Astrocyte (in vitro differentiated cells and primary cell): Measurements from ENCODE around the gene CFAP73. TPM values are rescaled to one million over a fixed set of nuclear protein-coding genes. Genes with fewer than 3 reads are reported as not detected.

ENCODE experiments used
- DNase-seq: peaks from one replicate; pipeline ENCODE4 v3.0.0-alpha.2; 2010; ENCODE audit warnings: low read depth
- FAIRE-seq: peaks from 2 replicates; lab custom pipeline; 2011; peaks lifted over from hg19 to GRCh38; lab: Jason Lieb, UNC
- H2AFZ ChIP-seq: 2 replicates; pipeline ENCODE4 v1.6.0; 2012; ENCODE audit warnings: low read depth, low read length, inconsistent platforms
- H3K27ac ChIP-seq: 2 replicates; pipeline ENCODE4 v1.5.1; 2011; ENCODE audit warnings: low read depth, low read length, inconsistent platforms
- H3K27me3 ChIP-seq: 2 replicates; pipeline ENCODE4 v1.6.0; 2011; ENCODE audit warnings: low read length, inconsistent platforms; ENCODE audit not compliant: insufficient read depth
- H3K36me3 ChIP-seq: 2 replicates; pipeline ENCODE4 v1.5.1; 2011; ENCODE audit warnings: low read length, inconsistent platforms; ENCODE audit not compliant: insufficient read depth
- H3K4me1 ChIP-seq: 2 replicates; pipeline ENCODE4 v1.5.1; 2011; ENCODE audit warnings: low read length, inconsistent platforms; ENCODE audit not compliant: insufficient read depth
- H3K4me2 ChIP-seq: 2 replicates; pipeline ENCODE4 v1.6.0; 2012; ENCODE audit warnings: low read length, inconsistent platforms
- H3K4me3 ChIP-seq: 2 replicates; pipeline ENCODE4 v1.5.1; 2011; ENCODE audit warnings: low read depth, mild to moderate bottlenecking, low read length, inconsistent platforms; ENCODE audit not compliant: insufficient read depth
- H3K79me2 ChIP-seq: 2 replicates; pipeline ENCODE4 v1.6.0; 2012; ENCODE audit warnings: mild to moderate bottlenecking, low read length, inconsistent platforms; ENCODE audit not compliant: insufficient read depth
- H3K9ac ChIP-seq: 2 replicates; pipeline ENCODE4 v1.6.0; 2012; ENCODE audit warnings: mild to moderate bottlenecking, low read length, inconsistent platforms
- H3K9me3 ChIP-seq: 2 replicates; pipeline ENCODE4 v1.5.1; 2012; ENCODE audit warnings: low read depth, mild to moderate bottlenecking, low read length, inconsistent platforms; ENCODE audit not compliant: insufficient read depth
- H4K20me1 ChIP-seq: 2 replicates; pipeline ENCODE4 v1.6.0; 2012; ENCODE audit warnings: low read length, inconsistent platforms; ENCODE audit not compliant: insufficient read depth
- H3K27ac Mint-ChIP-seq: one replicate; pipeline ENCODE4 v1.8.0; 2021; ENCODE audit warnings: mild to moderate bottlenecking, mixed read lengths; ENCODE audit not compliant: unreplicated experiment
- H3K27me3 Mint-ChIP-seq: one replicate; pipeline ENCODE4 v1.8.0; 2021; ENCODE audit warnings: low read depth, mixed read lengths; ENCODE audit not compliant: unreplicated experiment
- H3K36me3 Mint-ChIP-seq: one replicate; pipeline ENCODE4 v1.8.0; 2021; ENCODE audit warnings: low read depth, mixed read lengths; ENCODE audit not compliant: unreplicated experiment
- H3K4me1 Mint-ChIP-seq: one replicate; pipeline ENCODE4 v1.8.0; 2021; ENCODE audit warnings: low read depth, mixed read lengths; ENCODE audit not compliant: unreplicated experiment
- H3K4me3 Mint-ChIP-seq: one replicate; pipeline ENCODE4 v1.8.0; 2021; ENCODE audit warnings: mild to moderate bottlenecking, moderate library complexity, mixed read lengths; ENCODE audit not compliant: unreplicated experiment
- H3K9me3 Mint-ChIP-seq: one replicate; pipeline ENCODE4 v1.8.0; 2021; ENCODE audit warnings: mild to moderate bottlenecking, mixed read lengths; ENCODE audit not compliant: unreplicated experiment
- EZH2 ChIP-seq: IDR thresholded peaks from 2 replicates; pipeline ENCODE4 v1.6.1; 2012; ENCODE audit warnings: mild to moderate bottlenecking, low read length, inconsistent platforms; ENCODE audit not compliant: insufficient read depth
- total RNA-seq: library from RNA; stranded (reverse); gene quantifications from 2 replicates; pipeline ENCODE4 v1.2.1, GENCODE V29; 2021
- TF ChIP-seq, protein P1 (sequence below): IDR thresholded peaks from 2 replicates; pipeline ENCODE4 v1.5.1; 2011; ENCODE audit warnings: low read depth, mild to moderate bottlenecking, inconsistent platforms, low read length, moderate library complexity; ENCODE audit not compliant: insufficient read depth

CFAP73 gene
- total RNA-seq, 1 donor from 2014 or later: not detected

DNA sequence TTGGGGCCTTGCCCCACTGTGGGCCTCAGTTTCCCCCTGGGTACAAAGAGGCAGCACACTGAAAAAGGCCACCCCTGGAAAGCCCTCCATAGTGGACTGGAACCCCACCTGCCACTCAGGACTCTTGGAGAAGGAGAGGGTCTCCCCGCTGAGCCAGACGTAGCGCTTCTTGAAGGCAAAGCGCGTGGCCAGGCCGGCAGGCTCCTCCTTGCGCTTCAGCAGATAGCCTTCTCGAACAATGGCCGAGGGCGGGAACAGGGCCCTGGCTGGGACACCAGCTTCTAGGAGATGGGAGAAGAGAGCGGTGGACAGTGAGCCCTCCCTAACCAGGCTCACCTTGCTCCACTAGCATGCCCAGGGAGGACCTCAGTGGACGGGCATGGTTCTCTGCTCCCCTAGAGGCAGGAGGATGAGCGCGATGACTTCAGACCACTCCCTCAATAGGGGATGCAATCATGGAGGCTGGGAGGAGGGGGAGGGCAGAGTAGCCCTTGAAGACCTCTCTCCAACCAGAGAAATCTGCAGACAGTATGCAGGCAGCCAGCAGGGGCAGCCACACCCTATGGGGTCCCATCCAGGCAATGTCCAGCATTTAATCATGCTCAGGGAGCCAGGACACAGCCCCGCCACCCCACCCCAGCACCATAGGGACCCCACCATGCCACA lies 43.8 kb upstream of the CFAP73 start:
- Histone ChIP-seq H3K27ac (no peak overlapping the region), H3K4me3 (no peak overlapping the region), H3K36me3 (no peaks in the 10 kb centered on the region), H3K4me1 (no peaks in the 10 kb centered on the region), H3K27me3 (peaks cover 7% of the 10 kb centered on the region), H3K4me2 (no peak overlapping the region), H3K9ac (no peak overlapping the region), H3K79me2 (no peaks in the 10 kb centered on the region), H3K9me3 (no peaks in the 10 kb centered on the region), H4K20me1 (no peaks in the 10 kb centered on the region), H2AFZ (no peak overlapping the region)
- DNase-seq: no peak
- Mint-ChIP-seq H3K36me3 (peaks cover 1% of the 10 kb centered on the region), H3K9me3 (no peaks in the 10 kb centered on the region), H3K4me3 (no peak overlapping the region), H3K27ac (no peak overlapping the region), H3K27me3 (peaks cover 60% of the 10 kb centered on the region), H3K4me1 (no peaks in the 10 kb centered on the region)
- no peak for FAIRE-seq
- TF ChIP-seq, protein P1, sequence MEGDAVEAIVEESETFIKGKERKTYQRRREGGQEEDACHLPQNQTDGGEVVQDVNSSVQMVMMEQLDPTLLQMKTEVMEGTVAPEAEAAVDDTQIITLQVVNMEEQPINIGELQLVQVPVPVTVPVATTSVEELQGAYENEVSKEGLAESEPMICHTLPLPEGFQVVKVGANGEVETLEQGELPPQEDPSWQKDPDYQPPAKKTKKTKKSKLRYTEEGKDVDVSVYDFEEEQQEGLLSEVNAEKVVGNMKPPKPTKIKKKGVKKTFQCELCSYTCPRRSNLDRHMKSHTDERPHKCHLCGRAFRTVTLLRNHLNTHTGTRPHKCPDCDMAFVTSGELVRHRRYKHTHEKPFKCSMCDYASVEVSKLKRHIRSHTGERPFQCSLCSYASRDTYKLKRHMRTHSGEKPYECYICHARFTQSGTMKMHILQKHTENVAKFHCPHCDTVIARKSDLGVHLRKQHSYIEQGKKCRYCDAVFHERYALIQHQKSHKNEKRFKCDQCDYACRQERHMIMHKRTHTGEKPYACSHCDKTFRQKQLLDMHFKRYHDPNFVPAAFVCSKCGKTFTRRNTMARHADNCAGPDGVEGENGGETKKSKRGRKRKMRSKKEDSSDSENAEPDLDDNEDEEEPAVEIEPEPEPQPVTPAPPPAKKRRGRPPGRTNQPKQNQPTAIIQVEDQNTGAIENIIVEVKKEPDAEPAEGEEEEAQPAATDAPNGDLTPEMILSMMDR: no peak
- no peak for TF ChIP-seq EZH2

DNA sequence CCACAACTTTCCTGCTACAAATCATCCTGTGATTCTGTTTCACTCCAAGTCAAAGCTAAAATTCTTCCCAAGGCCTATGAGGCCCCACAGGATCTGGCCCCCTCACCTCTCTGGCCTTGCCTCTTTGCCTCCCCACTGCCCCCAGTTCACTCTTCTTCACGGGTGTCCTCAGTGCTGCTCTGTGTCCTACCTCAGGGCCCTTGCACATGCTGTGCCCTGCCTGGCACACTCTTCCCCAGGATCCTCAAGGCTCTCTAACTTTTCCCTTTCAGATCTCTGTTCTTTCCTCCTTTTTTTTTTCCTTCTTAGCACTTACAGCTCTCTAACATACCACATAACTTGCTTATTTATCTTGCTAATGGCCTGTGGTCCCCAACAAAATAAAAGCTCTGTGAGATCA lies 43.2 kb upstream of the CFAP73 start:
- H3K36me3 Mint-ChIP-seq: peaks cover 1% of the 10 kb centered on the region
- Histone ChIP-seq H3K4me3 (no peak overlapping the region), H3K27ac (no peak overlapping the region), H3K79me2 (no peaks in the 10 kb centered on the region), H2AFZ (no peak overlapping the region), H4K20me1 (no peaks in the 10 kb centered on the region), H3K27me3 (peaks cover 9% of the 10 kb centered on the region), H3K4me2 (no peak overlapping the region), H3K4me1 (no peaks in the 10 kb centered on the region), H3K9me3 (no peaks in the 10 kb centered on the region), H3K36me3 (no peaks in the 10 kb centered on the region), H3K9ac (no peak overlapping the region)
- no peak overlapping the region for H3K4me3 Mint-ChIP-seq
- no peaks in the 10 kb centered on the region for H3K4me1 Mint-ChIP-seq
- DNase-seq (no peak), FAIRE-seq (no peak)
- no peak overlapping the region for H3K27ac Mint-ChIP-seq
- no peaks in the 10 kb centered on the region for H3K9me3 Mint-ChIP-seq
- peaks cover 64% of the 10 kb centered on the region for H3K27me3 Mint-ChIP-seq
- TF ChIP-seq, protein P1: no peak
- no peak for TF ChIP-seq EZH2

DNA sequence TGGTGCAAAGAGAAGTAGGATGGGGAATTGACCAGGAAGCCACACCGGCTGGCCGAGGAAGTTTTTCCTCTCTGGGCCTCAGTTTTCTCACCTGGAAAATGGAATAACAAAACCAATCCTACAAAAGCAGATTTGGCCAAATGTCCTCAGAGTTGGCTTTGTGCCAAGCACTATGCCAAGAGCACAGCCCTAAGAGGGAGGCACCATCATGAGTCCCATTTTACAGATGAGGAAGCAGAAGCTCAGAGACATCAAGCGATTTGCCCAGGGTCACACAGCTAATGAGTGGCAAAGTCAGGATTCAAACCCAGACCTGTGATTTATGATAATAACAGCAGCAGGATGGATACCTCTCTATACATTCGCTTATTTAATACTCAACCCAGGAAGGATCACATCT lies 41.2 kb upstream of the CFAP73 start:
- FAIRE-seq (no peak), DNase-seq (no peak)
- Histone ChIP-seq H3K36me3 (no peaks in the 10 kb centered on the region), H2AFZ (no peak overlapping the region), H3K4me2 (no peak overlapping the region), H3K27ac (no peak overlapping the region), H3K4me3 (no peak overlapping the region), H3K9ac (no peak overlapping the region), H4K20me1 (no peaks in the 10 kb centered on the region), H3K4me1 (no peaks in the 10 kb centered on the region), H3K9me3 (no peaks in the 10 kb centered on the region), H3K27me3 (peaks cover 11% of the 10 kb centered on the region), H3K79me2 (no peaks in the 10 kb centered on the region)
- H3K9me3 Mint-ChIP-seq: no peaks in the 10 kb centered on the region
- H3K27ac Mint-ChIP-seq: no peak overlapping the region
- peaks cover 67% of the 10 kb centered on the region for H3K27me3 Mint-ChIP-seq
- H3K36me3 Mint-ChIP-seq: no peaks in the 10 kb centered on the region
- H3K4me3 Mint-ChIP-seq: no peak overlapping the region
- H3K4me1 Mint-ChIP-seq: no peaks in the 10 kb centered on the region
- TF ChIP-seq, protein P1: no peak
- TF ChIP-seq EZH2: no peak
